SU-DHL-6 (cell line): Measurements from ENCODE around the gene TRPM3.

Experiments
- H2AFZ ChIP-seq: fragments of 200-600 bp; sonication (generic); 2 replicates; pipeline ENCODE4 v1.6.1; 2014; ENCODE audit warnings: low read depth, mild to moderate bottlenecking, moderate library complexity, mixed read lengths, antibody characterized with exemption, low read length; ENCODE audit not compliant: severe bottlenecking
- H3F3A ChIP-seq: fragments of 200-600 bp; shearing (Covaris generic); 2 replicates; pipeline ENCODE4 v1.6.0; 2016; ENCODE audit warnings: antibody characterized with exemption, mild to moderate bottlenecking; ENCODE audit not compliant: insufficient read depth
- H3K27ac ChIP-seq: fragments of 200-600 bp; sonication (generic); 2 replicates; pipeline ENCODE4 v1.5.1; 2016; ENCODE audit warnings: low read depth, mild to moderate bottlenecking, low read length, moderate library complexity, mixed read lengths
- H3K27me3 ChIP-seq: fragments of 200-600 bp; sonication (generic), shearing (Covaris generic); 2 replicates; pipeline ENCODE4 v1.6.0; 2014; ENCODE audit warnings: mild to moderate bottlenecking, low read length
- H3K36me3 ChIP-seq: fragments of 200-600 bp; sonication (generic); 2 replicates; pipeline ENCODE4 v1.6.1; 2014; ENCODE audit warnings: mild to moderate bottlenecking, low read length, mixed read lengths
- H3K4me2 ChIP-seq: fragments of 300-600, 200-600 bp; shearing (Covaris generic), sonication (generic); 2 replicates; pipeline ENCODE4 v1.6.0; 2014; ENCODE audit warnings: low read length, low read depth, mild to moderate bottlenecking; ENCODE audit not compliant: poor library complexity, severe bottlenecking
- H3K4me3 ChIP-seq: fragments of 200-600 bp; sonication (generic); 2 replicates; pipeline ENCODE4 v1.5.1; 2014; ENCODE audit warnings: antibody characterized with exemption, low read length, mild to moderate bottlenecking, mixed read lengths; ENCODE audit not compliant: insufficient read depth, poor library complexity, severe bottlenecking
- H3K79me2 ChIP-seq: fragments of 200-600 bp; sonication (generic); 2 replicates; pipeline ENCODE4 v1.6.1; 2014; ENCODE audit warnings: mild to moderate bottlenecking, low read length, moderate library complexity; ENCODE audit not compliant: insufficient read depth
- H3K9ac ChIP-seq: fragments of 200-600 bp; sonication (generic); 2 replicates; pipeline ENCODE4 v1.7.0; 2014; ENCODE audit warnings: mild to moderate bottlenecking, low read length
- H3K9me2 ChIP-seq: fragments of 200-600 bp; sonication (generic); replicated peaks from 2 replicates; pipeline ENCODE4 v1.6.1; 2014; ENCODE audit warnings: low read length; ENCODE audit not compliant: insufficient read depth
- H3K9me3 ChIP-seq: fragments of 200-600 bp; sonication (generic); 2 replicates; pipeline ENCODE4 v1.6.1; 2014; ENCODE audit warnings: low read length, mixed read lengths; ENCODE audit not compliant: insufficient read depth
- H4K20me1 ChIP-seq: fragments of 200-600 bp; sonication (generic); 2 replicates; pipeline ENCODE4 v1.6.1; 2014; ENCODE audit warnings: low read depth, mild to moderate bottlenecking, antibody characterized with exemption, low read length, moderate library complexity, mixed read lengths
- CTCF ChIP-seq: fragments of 200-600 bp; sonication (generic); IDR thresholded peaks from one replicate; pipeline ENCODE4 v1.5.1; 2017; ENCODE audit warnings: antibody characterized with exemption, mild to moderate bottlenecking, low read length, moderate library complexity; ENCODE audit not compliant: insufficient read depth, poor library complexity, severe bottlenecking
- EZH2phosphoT487 ChIP-seq: fragments of 200-600 bp; sonication (generic), shearing (Covaris generic); conservative IDR thresholded peaks from 2 replicates; pipeline ENCODE4 v1.6.1; 2018; ENCODE audit warnings: mild to moderate bottlenecking, antibody characterized with exemption, low read length, moderate library complexity, mixed read lengths

TRPM3 gene

DNA sequence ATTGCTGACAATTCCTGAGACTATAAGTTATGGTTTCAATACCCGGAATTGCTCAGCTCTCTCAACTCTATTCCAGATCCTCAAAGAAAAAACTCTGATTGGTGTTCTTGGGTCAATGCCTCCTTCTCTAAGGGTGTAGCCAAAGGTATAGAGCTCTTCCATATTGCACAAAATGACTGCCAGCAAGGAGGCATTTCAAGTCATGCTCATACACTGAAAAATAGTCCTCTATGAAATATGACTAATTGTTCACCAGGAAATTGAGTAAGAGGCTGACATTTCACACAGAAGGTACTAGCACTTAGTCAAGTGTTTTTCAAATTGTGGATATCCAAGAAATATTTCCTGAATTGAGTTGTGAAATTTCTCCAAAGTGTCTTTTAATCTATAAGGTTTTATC is 595.9 kb downstream of the TRPM3 start:
- H3K9me3 ChIP-seq, result no peaks in the 10 kb centered on the region
- no peaks in the 10 kb centered on the region for H3K36me3 ChIP-seq
- H3K9me2 ChIP-seq, result no peaks in the 10 kb centered on the region
- no peak for TF ChIP-seq CTCF
- TF ChIP-seq EZH2phosphoT487, result no peak
- H4K20me1 ChIP-seq, result no peaks in the 10 kb centered on the region
- H3K79me2 ChIP-seq, result no peaks in the 10 kb centered on the region
- no peak overlapping the region for H3K4me2 ChIP-seq
- H3K27ac ChIP-seq, result no peak overlapping the region
- H3F3A ChIP-seq, result no peaks in the 10 kb centered on the region
- H2AFZ ChIP-seq, result no peak overlapping the region
- no peak overlapping the region for H3K4me3 ChIP-seq
- no peak overlapping the region for H3K9ac ChIP-seq
- no peaks in the 10 kb centered on the region for H3K27me3 ChIP-seq

- Histone ChIP-seq H3K9me3 (no peaks in the 10 kb centered on the region), H2AFZ (no peak overlapping the region), H4K20me1 (no peaks in the 10 kb centered on the region), H3K36me3 (no peaks in the 10 kb centered on the region), H3K4me3 (no peak overlapping the region), H3K9ac (no peak overlapping the region), H3K79me2 (no peaks in the 10 kb centered on the region), H3K9me2 (no peaks in the 10 kb centered on the region), H3K4me2 (no peak overlapping the region), H3F3A (no peaks in the 10 kb centered on the region), H3K27me3 (no peaks in the 10 kb centered on the region), H3K27ac (no peak overlapping the region)
- TF ChIP-seq CTCF (no peak), EZH2phosphoT487 (no peak)
Measured at GRCh38 chr9:70519912-70520724, 601.3 kb downstream of the TRPM3 start.

- no peak overlapping the region for H3K27ac ChIP-seq
- no peaks in the 10 kb centered on the region for H3K9me3 ChIP-seq
- H3K79me2 ChIP-seq, result no peaks in the 10 kb centered on the region
- H3K9ac ChIP-seq, result no peak overlapping the region
- H3F3A ChIP-seq, result no peaks in the 10 kb centered on the region
- no peaks in the 10 kb centered on the region for H3K36me3 ChIP-seq
- no peaks in the 10 kb centered on the region for H3K27me3 ChIP-seq
- no peak overlapping the region for H3K4me3 ChIP-seq
- H3K9me2 ChIP-seq, result no peaks in the 10 kb centered on the region
- H2AFZ ChIP-seq, result no peak overlapping the region
- no peak for TF ChIP-seq EZH2phosphoT487
- no peak for TF ChIP-seq CTCF
- no peaks in the 10 kb centered on the region for H4K20me1 ChIP-seq
- H3K4me2 ChIP-seq, result no peak overlapping the region
Measured at GRCh38 chr9:70517926-70518610, 603.4 kb downstream of the TRPM3 start.
